Adipocyte (in vitro differentiated cells): ENCODE measurements around the gene ABCA13.

ENCODE experiments used
- DNase-seq: peaks from one replicate; pipeline ENCODE4 v3.0.0-alpha.2; 2015; ENCODE audit warnings: low read depth
- H3K27me3 ChIP-seq: replicated peaks from 2 replicates; pipeline ENCODE4 v1.7.0; 2013; ENCODE audit warnings: mild to moderate bottlenecking, low read length, moderate library complexity; ENCODE audit not compliant: control insufficient read depth, insufficient read depth
- H3K36me3 ChIP-seq: 2 replicates; pipeline ENCODE4 v1.7.0; 2013; ENCODE audit warnings: low read length, mild to moderate bottlenecking, moderate library complexity; ENCODE audit not compliant: control insufficient read depth, insufficient read depth, severe bottlenecking
- H3K4me1 ChIP-seq: 2 replicates; pipeline ENCODE4 v1.7.0; 2013; ENCODE audit warnings: mild to moderate bottlenecking, low read length, moderate library complexity; ENCODE audit not compliant: control insufficient read depth, insufficient read depth
- H3K4me3 ChIP-seq: 2 replicates; pipeline ENCODE4 v1.7.0; 2013; ENCODE audit warnings: mild to moderate bottlenecking, low read length, moderate library complexity
- H3K9ac ChIP-seq: 2 replicates; pipeline ENCODE4 v1.7.0; 2013; ENCODE audit warnings: mild to moderate bottlenecking, low read length, moderate library complexity
- H3K9me3 ChIP-seq: 2 replicates; pipeline ENCODE4 v1.7.0; 2013; ENCODE audit warnings: mild to moderate bottlenecking, low read length, moderate library complexity; ENCODE audit not compliant: control insufficient read depth

ABCA13 gene

DNA sequence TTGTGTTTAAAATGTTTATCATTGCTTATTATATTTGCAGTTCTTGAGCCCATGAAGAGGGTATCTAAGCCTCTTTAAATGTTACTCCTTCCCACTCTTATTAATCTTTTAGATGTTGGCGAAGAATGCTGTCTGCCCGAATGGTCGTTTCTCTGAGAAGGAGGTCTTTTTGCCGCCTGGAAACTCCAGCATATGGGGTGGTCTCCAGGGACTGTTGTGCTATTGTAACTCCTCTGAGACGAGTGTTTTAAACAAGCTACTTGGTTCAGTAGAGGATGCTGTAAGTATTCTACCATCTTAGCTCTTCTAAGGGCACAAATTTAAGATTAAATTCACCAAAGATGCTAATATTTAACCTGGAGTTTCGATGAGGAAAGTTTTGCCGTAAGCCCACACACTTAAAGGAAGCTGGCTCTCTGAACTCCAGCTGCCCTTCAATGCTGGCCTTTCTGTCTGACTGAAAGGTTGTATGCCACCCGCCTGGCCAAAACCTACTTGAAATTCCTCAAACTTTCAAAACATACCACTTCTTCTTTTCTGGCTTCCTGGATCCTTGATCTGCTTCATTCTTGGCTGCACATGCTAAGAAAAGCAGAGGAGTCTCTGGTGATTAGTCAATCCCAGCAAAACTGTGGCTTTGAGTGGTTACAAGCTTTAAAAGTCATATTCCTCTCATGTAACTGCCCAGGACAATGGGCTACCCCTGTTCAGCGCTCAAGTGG, 74.7 kb downstream of the ABCA13 start:
- peak; percentile 2 for DNase-seq
- H3K36me3 ChIP-seq: no peaks in the 10 kb centered on the region
- no peaks in the 10 kb centered on the region for H3K4me1 ChIP-seq
- H3K9ac ChIP-seq: no peak overlapping the region
- no peak overlapping the region for H3K4me3 ChIP-seq
- no peaks in the 10 kb centered on the region for H3K9me3 ChIP-seq
- no peaks in the 10 kb centered on the region for H3K27me3 ChIP-seq

DNA sequence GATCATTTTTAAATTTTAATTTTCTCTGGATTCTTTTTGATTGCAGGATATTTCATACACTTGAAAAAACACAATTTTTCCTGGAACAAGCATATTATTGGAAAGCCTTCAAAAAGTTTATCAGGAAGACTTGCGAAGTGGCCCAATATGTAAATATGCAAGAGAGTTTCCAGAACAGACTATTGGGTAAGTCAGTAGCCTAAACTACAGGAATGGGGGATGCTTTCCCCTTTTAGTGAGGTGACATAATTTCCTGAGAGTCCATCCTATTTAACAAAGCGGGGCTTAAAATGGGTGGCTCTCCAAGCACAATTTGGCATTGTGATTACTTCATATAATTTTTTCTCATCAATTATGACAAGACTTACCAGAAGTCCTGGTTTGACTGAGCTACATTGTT, 77.9 kb downstream of the ABCA13 start:
- DNase-seq: no peak
- no peaks in the 10 kb centered on the region for H3K36me3 ChIP-seq

GRCh38 chr7:48250441-48250951, 79.2 kb downstream of the ABCA13 start:
- Histone ChIP-seq H3K4me3 (no peak overlapping the region), H3K9me3 (no peaks in the 10 kb centered on the region)
- peak; percentile 9 for DNase-seq

More for the DNA sequence above, 77.9 kb downstream of the ABCA13 start:
- no peak overlapping the region for H3K4me3 ChIP-seq
- H3K9me3 ChIP-seq: no peaks in the 10 kb centered on the region
- no peaks in the 10 kb centered on the region for H3K4me1 ChIP-seq
- no peaks in the 10 kb centered on the region for H3K27me3 ChIP-seq
- no peak overlapping the region for H3K9ac ChIP-seq

DNA sequence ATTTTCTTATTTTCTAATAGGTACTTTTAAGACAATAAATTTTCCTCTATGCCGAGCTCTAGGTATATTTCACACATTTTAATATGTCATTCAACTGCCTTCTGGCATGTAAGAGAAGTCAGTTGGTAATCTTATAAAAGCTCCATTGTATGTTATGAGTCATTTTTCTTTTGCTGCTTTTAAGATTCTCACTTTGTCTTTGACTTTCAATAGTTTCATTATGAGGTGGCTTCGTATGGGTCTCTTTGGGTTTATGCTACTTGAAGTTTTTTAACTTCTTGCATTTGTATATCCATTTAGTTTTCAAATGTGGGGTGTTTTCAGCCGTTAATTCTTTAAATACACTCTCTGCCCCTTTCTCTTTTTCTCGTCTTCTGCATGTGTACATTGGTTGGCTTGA, 80.5 kb downstream of the ABCA13 start:
- Histone ChIP-seq H3K9ac (no peak overlapping the region), H3K4me1 (no peaks in the 10 kb centered on the region), H3K9me3 (no peaks in the 10 kb centered on the region)

More at GRCh38 chr7:48250441-48250951, 79.2 kb downstream of the ABCA13 start:
- no peaks in the 10 kb centered on the region for H3K27me3 ChIP-seq
- no peak overlapping the region for H3K9ac ChIP-seq
- no peaks in the 10 kb centered on the region for H3K36me3 ChIP-seq
- H3K4me1 ChIP-seq: no peaks in the 10 kb centered on the region

GRCh38 chr7:48252995-48253394, 81.7 kb downstream of the ABCA13 start:
- no peak for DNase-seq
- Histone ChIP-seq H3K9ac (no peak overlapping the region), H3K4me1 (no peaks in the 10 kb centered on the region), H3K36me3 (no peaks in the 10 kb centered on the region), H3K9me3 (no peaks in the 10 kb centered on the region), H3K4me3 (no peak overlapping the region), H3K27me3 (no peaks in the 10 kb centered on the region)

More for the DNA sequence above, 80.5 kb downstream of the ABCA13 start:
- H3K27me3 ChIP-seq: no peaks in the 10 kb centered on the region
- H3K4me3 ChIP-seq: no peak overlapping the region
- DNase-seq: no peak
- H3K36me3 ChIP-seq: no peaks in the 10 kb centered on the region

DNA sequence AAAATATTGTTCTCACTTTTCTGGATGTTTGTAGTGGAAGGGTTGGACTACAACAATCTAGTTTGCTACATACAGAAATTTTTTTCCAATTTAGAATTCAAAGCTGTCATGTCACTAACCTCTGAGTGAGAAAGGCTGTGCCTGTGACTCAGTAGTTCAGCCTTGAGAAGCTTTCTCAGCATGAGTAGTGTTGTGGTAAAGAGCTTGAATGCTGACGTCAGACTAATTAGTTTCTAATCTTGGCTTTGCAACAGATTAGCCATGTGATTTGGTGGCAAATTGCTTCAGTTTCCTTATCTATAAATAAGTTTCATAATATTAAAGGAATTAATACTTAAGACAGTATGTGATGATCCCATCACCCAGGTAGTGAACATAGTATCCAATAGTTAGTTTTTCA, 83.8 kb downstream of the ABCA13 start:
- H3K4me1 ChIP-seq: no peaks in the 10 kb centered on the region
- H3K9me3 ChIP-seq: no peaks in the 10 kb centered on the region
- H3K27me3 ChIP-seq: no peaks in the 10 kb centered on the region
- DNase-seq: peak; percentile 8
- no peak overlapping the region for H3K4me3 ChIP-seq
- H3K9ac ChIP-seq: no peak overlapping the region
- no peaks in the 10 kb centered on the region for H3K36me3 ChIP-seq

- Histone ChIP-seq H3K27me3 (no peaks in the 10 kb centered on the region), H3K4me1 (no peaks in the 10 kb centered on the region), H3K9me3 (no peaks in the 10 kb centered on the region), H3K9ac (no peak overlapping the region), H3K36me3 (no peaks in the 10 kb centered on the region), H3K4me3 (no peak overlapping the region)
- DNase-seq: no peak
Measured at GRCh38 chr7:48259463-48260280, 88.4 kb downstream of the ABCA13 start.

GRCh38 chr7:48261696-48262095, 90.4 kb downstream of the ABCA13 start:
- Histone ChIP-seq H3K9ac (no peak overlapping the region), H3K9me3 (no peaks in the 10 kb centered on the region), H3K27me3 (no peaks in the 10 kb centered on the region), H3K4me1 (no peaks in the 10 kb centered on the region), H3K36me3 (no peaks in the 10 kb centered on the region), H3K4me3 (no peak overlapping the region)
- no peak for DNase-seq

- H3K4me1 ChIP-seq: no peaks in the 10 kb centered on the region
- no peaks in the 10 kb centered on the region for H3K27me3 ChIP-seq
- no peaks in the 10 kb centered on the region for H3K36me3 ChIP-seq
- no peak overlapping the region for H3K4me3 ChIP-seq
- H3K9me3 ChIP-seq: no peaks in the 10 kb centered on the region
- DNase-seq: no peak
- no peak overlapping the region for H3K9ac ChIP-seq
Measured at GRCh38 chr7:48262606-48263310, 91.5 kb downstream of the ABCA13 start.

GRCh38 chr7:48263311-48263650, 92.0 kb downstream of the ABCA13 start:
- Histone ChIP-seq H3K36me3 (no peaks in the 10 kb centered on the region), H3K4me3 (no peak overlapping the region), H3K27me3 (no peaks in the 10 kb centered on the region), H3K4me1 (no peaks in the 10 kb centered on the region), H3K9ac (no peak overlapping the region), H3K9me3 (no peaks in the 10 kb centered on the region)
- DNase-seq: no peak

- Histone ChIP-seq H3K27me3 (no peaks in the 10 kb centered on the region), H3K36me3 (no peaks in the 10 kb centered on the region), H3K9me3 (no peaks in the 10 kb centered on the region), H3K4me1 (no peaks in the 10 kb centered on the region), H3K4me3 (no peak overlapping the region), H3K9ac (no peak overlapping the region)
- DNase-seq: no peak
Measured at GRCh38 chr7:48269066-48269465, 97.8 kb downstream of the ABCA13 start.
